Measurements from ENCODE around the gene DNAH3.
"Not testable (repeated sequence)": the region's sequence is repeated elsewhere in the genome, so short reads cannot be mapped to it uniquely, and the experiment has no call there.

The DNAH3 gene, protein sequence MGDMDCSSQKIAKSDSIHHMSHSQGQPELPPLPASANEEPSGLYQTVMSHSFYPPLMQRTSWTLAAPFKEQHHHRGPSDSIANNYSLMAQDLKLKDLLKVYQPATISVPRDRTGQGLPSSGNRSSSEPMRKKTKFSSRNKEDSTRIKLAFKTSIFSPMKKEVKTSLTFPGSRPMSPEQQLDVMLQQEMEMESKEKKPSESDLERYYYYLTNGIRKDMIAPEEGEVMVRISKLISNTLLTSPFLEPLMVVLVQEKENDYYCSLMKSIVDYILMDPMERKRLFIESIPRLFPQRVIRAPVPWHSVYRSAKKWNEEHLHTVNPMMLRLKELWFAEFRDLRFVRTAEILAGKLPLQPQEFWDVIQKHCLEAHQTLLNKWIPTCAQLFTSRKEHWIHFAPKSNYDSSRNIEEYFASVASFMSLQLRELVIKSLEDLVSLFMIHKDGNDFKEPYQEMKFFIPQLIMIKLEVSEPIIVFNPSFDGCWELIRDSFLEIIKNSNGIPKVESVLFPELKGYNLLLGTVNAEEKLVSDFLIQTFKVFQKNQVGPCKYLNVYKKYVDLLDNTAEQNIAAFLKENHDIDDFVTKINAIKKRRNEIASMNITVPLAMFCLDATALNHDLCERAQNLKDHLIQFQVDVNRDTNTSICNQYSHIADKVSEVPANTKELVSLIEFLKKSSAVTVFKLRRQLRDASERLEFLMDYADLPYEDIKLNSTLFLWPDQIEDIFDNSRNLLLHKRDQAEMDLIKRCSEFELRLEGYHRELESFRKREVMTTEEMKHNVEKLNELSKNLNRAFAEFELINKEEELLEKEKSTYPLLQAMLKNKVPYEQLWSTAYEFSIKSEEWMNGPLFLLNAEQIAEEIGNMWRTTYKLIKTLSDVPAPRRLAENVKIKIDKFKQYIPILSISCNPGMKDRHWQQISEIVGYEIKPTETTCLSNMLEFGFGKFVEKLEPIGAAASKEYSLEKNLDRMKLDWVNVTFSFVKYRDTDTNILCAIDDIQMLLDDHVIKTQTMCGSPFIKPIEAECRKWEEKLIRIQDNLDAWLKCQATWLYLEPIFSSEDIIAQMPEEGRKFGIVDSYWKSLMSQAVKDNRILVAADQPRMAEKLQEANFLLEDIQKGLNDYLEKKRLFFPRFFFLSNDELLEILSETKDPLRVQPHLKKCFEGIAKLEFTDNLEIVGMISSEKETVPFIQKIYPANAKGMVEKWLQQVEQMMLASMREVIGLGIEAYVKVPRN (N-terminal part only)

GRCh38 chr16:21150375-21151001 lies at the start of gene DNAH3:
DNAH3 (minus strand) TSS chr16:21150846; CDS start chr16:21150319, 527 bp downstream.
- DNase-seq, result no peak

- DNase-seq, result no peak
Measured at GRCh38 chr16:21199607-21200218, 49.1 kb upstream of the DNAH3 start.

GRCh38 chr16:21197621-21198020 lies 47.0 kb upstream of the DNAH3 start:
- no peak for DNase-seq

- DNase-seq, result no peak
Measured at GRCh38 chr16:21197112-21197511, 46.5 kb upstream of the DNAH3 start.

DNA sequence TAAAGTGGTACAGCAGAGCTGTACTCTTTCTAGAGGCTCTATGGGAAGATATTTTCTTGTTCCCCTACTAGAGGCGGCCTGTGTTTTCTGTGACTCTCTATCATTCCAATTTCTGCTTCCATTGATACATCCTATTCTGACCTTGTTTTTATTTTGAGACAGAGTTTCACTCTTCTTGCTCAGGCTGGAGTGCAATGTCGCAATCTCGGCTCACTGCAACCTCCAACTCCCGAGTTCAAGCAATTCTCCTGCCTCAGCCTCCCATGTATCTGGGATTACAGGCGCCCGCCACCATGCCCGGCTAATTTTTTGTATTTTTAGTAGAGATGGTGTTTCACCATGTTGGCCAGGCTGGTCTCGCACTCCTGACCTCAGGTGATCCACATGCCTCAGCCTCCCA lies 44.7 kb upstream of the DNAH3 start:
- DNase-seq, result not testable (repeated sequence)

- no peak for DNase-seq
Measured at GRCh38 chr16:21194771-21195301, 44.2 kb upstream of the DNAH3 start.

GRCh38 chr16:21192991-21193390 lies 42.3 kb upstream of the DNAH3 start:
- no peak for DNase-seq

- DNase-seq, result no peak
Measured at GRCh38 chr16:21190599-21190998, 40.0 kb upstream of the DNAH3 start.

GRCh38 chr16:21190013-21190412 lies 39.4 kb upstream of the DNAH3 start:
- DNase-seq, result no peak

DNA sequence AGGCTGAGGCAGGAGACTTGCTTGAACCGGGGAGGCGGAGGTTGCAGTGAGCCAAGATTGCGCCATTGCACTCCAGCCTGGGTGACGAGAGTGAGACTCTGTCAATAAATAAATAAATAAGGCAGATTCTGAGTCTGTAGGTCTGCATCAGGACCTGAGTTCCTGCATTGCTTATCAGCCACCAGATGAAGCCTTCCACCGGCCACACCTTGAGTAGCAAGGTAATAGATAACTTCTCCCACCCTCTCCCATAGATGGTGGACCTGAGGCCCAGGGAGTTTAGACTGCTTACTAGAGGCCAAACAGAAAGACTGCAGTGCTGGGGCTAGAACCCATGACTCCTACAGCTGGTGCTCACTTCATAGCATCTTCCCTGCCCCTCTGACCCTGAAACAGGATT lies 38.7 kb upstream of the DNAH3 start:
- DNase-seq, result no peak

- DNase-seq, result no peak
Measured at GRCh38 chr16:21186326-21186691, 35.7 kb upstream of the DNAH3 start.

- no peak for DNase-seq
Measured at GRCh38 chr16:21185659-21186325, 35.1 kb upstream of the DNAH3 start.

GRCh38 chr16:21184834-21185233 lies 34.2 kb upstream of the DNAH3 start:
- DNase-seq, result no peak

DNA sequence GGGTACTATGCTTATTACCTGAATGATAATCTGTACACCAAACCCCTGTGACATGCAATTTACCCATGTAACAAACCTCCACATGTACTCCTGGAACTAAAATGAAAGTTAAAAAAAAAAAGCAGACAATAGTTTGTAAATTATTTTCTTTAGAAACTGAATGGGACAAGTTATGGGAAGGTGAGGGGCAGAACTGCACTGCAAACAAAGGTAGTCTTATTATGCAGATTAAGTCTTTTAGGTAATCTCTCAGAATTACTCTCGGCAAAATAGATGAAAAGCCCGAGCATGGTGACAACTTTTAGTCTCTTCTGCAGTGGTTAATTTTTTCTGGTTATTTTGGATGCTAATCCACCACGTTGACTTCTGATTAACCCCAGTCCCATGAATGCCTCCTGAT lies 33.3 kb upstream of the DNAH3 start:
- DNase-seq, result no peak

- no peak for DNase-seq
Measured at GRCh38 chr16:21179983-21180365, 29.3 kb upstream of the DNAH3 start.

- DNase-seq, result no peak
Measured at GRCh38 chr16:21179126-21179982, 28.7 kb upstream of the DNAH3 start.

GRCh38 chr16:21175397-21175796 lies 24.8 kb upstream of the DNAH3 start:
- no peak for DNase-seq

GRCh38 chr16:21172650-21173049 lies 22.0 kb upstream of the DNAH3 start:
- no peak for DNase-seq

DNA sequence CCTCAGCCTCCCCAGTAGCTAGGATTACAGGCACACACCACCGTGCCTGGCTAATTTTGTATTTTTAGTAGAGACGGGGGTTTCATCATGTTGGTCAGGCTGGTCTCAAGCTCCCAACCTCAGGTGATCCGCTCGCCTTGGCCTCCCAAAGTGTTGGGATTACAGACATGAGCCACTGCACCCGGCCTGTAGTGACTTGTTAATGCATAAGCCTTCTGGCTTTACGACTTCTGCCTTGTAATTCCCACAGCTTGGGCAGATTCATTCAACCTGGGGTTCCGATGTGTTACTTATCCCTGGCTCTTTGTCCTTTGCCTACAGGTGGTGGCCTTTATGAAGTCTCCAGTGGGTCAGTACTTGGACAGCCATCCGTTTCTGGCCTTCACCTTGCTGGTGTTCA lies 19.5 kb upstream of the DNAH3 start:
- DNase-seq, result not testable (repeated sequence)

- no peak for DNase-seq
Measured at GRCh38 chr16:21169249-21169981, 18.8 kb upstream of the DNAH3 start.

Measured in NCI-H226 (cell line).